ENCODE data around the gene AFAP1L2.

The AFAP1L2 gene

DNA sequence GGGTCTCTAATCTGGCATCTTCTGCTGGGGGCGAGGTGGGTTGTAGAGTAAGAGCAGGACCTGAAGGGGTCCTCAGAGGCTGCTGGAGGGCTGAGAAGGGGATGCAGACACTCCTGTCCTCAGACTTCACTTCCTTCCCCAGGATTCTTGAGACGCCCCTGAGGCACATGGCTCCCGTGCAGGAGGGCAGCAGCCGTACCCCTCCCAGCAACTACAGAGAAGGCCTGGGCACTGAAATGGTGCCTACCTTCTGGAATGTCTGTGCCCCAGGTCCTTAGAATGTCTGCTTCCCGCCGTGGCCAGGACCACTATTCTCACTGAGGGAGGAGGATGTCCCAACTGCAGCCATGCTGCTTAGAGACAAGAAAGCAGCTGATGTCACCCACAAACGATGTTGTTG is 113.2 kb downstream of the AFAP1L2 start:
- no peak for DNase-seq (ENCODE audit: low spot score)

DNA sequence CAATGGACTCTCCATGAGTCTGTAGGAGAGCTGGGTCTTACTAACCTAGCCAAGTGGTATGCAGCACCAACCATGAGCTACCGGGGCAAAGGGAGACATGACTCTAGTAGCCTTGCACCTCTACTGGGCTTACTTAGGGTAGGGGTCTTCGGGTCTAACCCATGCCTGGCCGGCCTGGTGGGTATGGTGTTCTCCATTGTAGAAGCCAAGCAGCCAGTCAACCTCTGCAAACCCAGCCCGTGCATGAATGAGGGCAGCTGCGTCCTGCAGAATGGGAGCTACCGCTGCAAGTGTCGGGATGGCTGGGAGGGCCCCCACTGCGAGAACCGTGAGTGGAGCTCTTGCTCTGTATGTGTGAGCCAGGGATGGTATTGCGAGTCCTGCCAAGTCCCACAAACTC is 114.3 kb downstream of the AFAP1L2 start:
- DNase-seq (ENCODE audit: low spot score), result no peak

DNA sequence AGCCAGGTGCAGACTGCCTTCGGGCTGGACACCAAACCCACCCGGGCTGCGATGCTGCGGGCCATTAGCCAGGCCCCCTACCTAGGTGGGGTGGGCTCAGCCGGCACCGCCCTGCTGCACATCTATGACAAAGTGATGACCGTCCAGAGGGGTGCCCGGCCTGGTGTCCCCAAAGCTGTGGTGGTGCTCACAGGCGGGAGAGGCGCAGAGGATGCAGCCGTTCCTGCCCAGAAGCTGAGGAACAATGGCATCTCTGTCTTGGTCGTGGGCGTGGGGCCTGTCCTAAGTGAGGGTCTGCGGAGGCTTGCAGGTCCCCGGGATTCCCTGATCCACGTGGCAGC is 115.2 kb downstream of the AFAP1L2 start:
- no peak for DNase-seq (ENCODE audit: low spot score)

DNA sequence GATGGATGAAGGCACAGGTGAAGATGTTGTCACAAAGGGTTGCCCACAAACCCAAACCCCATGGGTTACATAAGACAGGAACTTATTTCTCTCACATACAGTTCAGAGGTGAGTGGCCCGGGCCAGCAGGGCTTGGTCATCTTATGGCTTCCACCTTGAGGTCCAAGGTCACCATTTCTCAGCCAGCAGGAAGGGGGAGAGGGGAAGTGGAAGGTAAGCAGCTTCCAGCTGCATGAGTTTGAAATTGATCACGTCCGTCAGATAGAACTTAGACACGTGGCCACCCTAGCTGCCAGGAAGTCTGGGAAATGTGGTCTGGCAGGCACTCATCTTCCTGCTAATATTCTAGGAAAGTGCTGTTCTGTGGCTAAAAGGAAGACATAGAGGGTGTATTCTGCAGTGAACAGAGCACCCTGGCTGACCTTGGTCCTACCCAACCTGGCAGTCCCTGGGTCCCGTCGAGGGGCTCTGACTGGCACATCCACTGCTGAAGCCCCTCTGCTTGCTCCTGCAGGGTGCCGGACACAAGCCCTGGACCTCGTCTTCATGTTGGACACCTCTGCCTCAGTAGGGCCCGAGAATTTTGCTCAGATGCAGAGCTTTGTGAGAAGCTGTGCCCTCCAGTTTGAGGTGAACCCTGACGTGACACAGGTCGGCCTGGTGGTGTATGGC is 115.7 kb downstream of the AFAP1L2 start:
- DNase-seq (ENCODE audit: low spot score), result no peak

DNA sequence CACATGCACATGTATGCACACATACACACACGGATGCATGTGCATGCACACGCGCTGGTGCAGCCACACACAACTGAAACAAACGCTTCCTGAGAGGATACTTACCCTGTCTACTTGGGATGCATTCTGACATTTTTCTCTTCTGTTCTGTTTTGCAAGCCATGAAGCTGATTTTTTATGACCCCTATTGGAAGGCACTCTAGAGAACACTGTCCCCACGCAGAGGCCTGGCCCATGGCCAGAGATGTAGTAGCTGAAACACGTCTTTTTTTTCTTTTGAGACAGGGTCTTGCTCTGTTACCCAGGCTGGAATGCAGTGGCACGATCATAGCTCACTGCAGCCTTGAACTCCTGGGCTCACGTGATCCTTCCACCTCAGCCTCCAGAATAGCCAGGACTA is 117.4 kb downstream of the AFAP1L2 start:
- no peak for DNase-seq (ENCODE audit: low spot score)

DNA sequence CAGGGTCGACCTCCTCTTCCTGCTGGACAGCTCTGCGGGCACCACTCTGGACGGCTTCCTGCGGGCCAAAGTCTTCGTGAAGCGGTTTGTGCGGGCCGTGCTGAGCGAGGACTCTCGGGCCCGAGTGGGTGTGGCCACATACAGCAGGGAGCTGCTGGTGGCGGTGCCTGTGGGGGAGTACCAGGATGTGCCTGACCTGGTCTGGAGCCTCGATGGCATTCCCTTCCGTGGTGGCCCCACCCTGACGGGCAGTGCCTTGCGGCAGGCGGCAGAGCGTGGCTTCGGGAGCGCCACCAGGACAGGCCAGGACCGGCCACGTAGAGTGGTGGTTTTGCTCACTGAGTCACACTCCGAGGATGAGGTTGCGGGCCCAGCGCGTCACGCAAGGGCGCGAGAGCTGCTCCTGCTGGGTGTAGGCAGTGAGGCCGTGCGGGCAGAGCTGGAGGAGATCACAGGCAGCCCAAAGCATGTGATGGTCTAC is 118.3 kb downstream of the AFAP1L2 start:
- no peak for DNase-seq (ENCODE audit: low spot score)

DNA sequence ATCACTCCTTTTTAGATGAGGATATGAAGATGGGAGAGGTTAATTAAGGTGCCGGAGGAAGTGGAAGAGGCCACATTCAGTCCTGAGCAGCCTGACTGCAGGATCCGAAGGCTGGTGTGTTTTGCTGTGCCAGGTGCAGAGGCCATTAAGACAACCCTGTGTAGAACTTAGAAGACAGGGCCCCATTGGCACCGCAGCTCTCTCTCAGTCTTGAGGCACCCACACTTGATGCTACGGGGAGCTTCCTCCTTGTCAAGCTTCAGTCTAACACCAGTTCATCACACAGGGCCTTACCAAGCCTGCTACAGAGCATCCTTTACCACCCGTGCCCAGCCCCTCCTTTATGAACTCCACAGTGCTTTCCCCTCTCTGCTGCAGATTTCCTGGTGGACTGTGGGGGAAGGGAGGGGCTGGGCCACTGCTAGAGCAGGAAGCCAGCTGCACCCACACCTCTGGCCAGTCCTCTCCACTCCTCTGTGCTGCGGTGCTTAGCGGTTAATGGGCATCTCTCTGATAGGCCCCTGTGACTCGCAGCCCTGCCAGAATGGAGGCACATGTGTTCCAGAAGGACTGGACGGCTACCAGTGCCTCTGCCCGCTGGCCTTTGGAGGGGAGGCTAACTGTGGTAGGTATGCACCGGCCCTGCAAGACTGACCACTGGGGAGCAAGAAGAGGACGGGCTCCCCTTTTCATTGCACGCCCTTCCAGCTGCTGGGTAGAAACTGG is 119.8 kb downstream of the AFAP1L2 start:
- no peak for DNase-seq (ENCODE audit: low spot score)

DNA sequence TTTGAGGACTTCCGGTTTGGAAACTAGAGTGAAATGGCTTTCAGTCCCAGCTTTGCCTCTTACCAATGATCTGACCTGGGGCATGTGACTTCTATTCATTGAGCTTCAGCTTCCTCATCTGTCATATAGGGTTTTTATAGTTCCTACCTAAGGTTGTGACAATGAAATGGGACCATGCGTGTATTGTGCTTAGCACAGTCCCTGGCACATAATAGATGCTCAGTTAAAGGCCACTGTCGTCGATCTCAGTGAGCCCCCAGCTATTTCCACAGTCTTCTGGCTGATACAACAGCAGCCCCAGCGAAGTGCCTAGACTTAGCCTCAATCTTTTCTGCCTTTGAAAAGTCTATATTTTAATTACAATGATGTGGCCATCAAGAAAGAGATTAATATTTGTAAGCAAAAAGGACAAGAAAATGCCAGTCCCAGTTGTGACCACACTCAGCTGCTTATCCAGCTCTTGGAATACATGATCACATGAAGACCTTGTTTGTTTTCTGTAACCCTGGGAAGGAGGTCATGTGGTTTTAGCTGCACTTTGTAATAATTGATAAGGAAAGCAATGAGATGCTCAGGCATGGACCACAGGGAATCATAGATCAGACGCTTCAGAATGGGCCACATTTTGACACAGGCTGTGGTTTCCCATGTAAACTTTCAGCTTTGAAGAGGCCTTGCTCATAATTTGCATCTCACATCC is 120.6 kb downstream of the AFAP1L2 start:
- DNase-seq (ENCODE audit: low spot score), result no peak

DNA sequence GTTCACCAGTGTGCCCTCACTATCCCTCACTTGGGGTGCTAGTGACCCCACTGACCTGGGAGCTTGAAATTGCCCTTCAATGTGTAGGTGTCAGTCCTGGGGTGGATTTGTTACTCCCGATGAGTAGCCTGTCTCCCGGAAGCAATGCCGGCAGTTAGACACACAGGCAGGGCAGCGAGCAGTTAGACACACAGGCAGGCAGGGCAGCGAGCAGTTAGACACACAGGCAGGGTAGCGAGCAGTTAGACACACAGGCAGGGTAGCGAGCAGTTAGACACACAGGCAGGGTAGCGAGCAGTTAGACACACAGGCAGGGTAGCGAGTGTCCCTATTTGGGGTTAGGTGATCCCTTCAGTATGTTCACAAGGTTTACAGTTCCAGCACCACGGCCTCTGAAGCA is 121.2 kb downstream of the AFAP1L2 start:
- no peak for DNase-seq (ENCODE audit: low spot score)

DNA sequence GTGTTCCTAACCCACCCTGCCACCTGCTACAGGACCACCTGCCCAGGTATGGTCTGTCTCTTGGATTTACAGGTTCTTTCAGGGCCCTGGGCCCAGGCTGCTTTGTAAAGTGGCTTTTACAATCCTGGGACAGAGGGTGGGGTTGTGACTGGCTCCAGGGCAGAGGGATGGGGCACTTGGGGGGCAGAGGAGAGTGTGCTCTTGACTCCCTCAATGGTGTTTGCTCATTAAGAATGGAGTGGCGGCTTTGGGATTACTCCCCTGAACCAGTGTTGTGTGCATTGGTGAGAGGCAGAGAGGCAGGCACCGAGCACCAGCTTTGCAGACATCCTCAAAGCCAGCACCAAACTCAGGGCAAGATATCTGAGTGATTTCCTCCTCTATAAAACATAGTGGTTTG is 121.8 kb downstream of the AFAP1L2 start:
- DNase-seq (ENCODE audit: low spot score), result no peak

DNA sequence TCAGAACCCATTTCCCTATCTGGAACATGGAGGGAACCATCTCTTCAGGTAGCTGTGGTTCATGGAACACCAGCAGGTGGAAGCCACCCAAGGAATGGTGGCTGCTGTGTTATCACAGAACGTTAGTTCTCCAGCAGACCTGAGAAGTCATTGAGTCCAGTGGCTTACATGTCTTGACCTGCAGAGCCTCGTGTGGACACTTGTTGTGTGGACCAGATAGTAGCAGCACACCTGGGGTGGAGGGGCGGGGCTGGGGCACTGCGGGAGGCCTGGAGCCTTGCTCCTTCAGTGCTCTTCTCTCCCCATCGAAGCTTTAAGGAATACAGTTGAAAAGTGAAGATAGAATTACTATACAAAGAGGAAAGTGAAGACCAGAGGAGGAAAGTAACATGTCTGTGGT is 122.8 kb downstream of the AFAP1L2 start:
- DNase-seq (ENCODE audit: low spot score), result no peak

DNA sequence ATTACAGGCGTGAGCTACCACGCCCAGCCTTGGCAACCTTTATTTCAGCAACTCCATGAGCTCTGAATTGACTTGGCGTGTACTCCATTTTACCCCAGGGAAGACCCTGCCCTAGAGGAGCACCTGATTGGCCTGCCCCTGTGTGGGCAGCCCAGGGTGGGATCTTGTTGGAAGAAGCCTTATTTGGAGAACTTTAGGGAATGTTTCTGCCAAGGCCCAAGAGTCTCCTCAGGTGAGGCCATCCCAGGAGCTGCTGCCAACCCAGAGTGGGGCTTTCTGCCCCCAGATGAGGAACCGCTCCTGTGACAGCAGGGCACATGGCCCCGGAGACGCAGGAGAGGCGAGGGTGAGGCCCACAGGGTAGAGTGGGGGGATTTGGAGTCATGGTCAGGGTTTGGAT is 123.3 kb downstream of the AFAP1L2 start:
- DNase-seq (ENCODE audit: low spot score), result no peak

DNA sequence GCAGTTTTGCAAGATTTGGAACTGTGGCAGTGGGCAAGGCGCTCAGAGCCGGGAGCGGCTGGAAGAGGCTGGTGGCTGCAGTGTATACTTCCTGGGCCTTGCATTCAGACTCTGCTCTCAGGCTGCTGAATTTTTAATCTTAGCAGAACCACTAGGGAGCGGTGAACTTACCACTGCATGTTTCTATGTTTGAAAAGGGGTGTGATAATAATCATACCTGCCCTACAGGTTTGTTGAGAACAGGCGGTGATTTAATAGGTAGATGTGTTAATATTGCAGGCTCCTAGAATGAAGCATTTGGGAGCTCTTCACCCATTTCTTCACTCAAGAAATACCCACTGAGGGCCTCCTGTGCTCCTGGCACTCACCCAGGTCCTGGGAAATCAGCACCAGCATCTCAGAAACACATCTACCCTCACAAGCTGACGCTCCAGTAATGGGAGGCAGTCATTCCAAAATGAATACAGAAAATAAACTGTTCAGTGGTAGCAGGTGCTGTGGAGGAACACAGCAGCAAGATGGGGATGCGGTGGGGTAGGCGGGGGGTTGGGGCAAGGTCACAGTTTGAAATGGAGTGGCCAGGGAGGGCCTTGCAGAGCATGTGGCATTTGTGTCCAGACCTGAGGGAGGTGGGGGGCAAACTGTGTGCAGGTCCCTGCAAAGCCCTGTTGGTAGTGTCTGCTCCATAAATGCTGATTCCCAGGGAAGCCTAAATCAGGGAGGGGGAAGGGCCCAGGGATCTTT is 124.2 kb downstream of the AFAP1L2 start:
- no peak for DNase-seq (ENCODE audit: low spot score)

DNA sequence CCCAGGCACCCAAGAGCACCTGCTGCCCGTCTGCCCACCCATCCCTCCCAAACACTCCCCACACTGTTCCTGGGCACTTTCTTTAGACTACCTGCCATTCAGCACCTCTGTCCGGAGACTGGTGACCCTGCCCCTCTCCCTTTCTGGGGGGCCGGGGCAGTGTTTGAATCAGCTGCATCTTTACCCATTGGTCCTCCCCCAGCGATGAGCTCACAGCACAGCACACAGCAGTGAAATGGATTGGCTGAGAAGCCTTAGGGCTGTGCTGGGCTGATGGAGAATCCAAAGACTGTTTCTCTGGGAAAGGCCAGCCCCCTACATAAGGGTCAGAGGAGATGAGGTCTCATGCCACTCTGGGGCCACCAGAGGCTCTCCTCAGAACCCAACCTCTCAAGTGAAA is 125.0 kb downstream of the AFAP1L2 start:
- no peak for DNase-seq (ENCODE audit: low spot score)

DNA sequence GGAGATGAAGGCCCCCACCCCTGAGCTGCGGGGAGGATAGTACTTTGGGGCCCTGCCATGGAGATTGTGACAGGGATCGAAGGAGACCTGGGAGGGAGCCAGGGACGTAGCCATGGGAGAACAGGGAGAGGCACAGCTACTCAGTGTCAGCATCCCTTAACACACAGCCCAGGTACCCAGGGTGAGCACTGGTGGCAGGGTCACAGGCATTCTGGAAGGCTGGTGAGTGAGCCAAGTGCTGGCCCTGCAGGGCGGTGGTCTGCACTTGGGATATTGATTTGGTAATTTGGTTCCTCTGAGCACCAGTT is 125.5 kb downstream of the AFAP1L2 start:
- DNase-seq (ENCODE audit: low spot score), result no peak

DNA sequence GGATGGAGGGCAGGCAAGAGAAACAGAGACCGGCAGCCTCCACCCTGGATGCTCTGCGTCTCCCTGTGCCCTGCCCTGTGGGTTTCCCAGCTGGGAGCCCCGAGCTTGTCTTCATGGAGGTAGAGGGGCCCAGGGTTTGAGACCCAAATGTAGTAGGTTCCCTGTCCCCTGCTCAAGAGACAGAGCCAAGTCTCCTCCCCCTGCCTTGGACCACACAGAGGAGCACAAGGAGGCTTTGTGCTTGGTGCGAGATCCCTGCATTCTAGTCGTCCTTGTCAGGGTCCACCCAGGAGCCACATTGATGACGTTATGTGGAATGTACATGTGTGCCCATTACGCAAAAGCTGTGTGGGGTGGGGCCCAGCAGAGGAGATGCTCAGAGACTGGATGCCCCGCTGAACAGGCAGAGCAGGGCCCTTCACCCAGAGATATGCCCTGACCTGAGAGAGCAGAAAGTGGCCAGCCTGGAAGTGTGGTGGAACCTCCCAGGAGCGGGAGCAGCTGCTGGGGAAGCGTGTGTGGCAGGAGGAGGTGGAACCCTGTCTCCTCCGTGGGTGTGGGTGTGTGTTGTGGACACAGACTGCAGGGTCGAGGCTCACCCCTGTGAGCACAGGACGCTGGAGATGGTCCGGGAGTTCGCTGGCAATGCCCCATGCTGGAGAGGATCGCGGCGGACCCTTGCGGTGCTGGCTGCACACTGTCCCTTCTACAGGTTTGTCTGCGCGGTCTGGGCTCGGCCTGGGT is 126.0 kb downstream of the AFAP1L2 start:
- DNase-seq (ENCODE audit: low spot score), result no peak

DNA sequence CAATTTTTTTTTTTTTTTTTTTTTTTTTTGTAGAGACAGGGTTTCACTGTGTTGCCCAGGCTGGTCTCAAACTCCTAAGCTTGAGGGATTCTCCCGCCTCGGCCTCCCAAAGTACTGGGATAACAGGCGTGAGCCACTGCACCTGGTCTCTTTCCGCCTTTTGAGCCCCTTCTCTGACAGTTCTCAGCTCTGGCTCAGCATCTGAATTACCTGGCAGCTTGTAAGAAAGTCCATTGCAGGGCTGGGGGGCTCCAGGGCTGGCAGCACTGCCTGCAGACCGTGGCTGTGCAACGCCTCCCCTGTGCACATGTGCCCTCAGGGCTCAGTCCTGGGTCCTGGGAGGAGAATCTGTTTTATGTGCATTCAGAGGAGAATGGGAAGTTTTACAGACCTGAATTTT is 127.6 kb downstream of the AFAP1L2 start:
- no peak for DNase-seq (ENCODE audit: low spot score)

DNA sequence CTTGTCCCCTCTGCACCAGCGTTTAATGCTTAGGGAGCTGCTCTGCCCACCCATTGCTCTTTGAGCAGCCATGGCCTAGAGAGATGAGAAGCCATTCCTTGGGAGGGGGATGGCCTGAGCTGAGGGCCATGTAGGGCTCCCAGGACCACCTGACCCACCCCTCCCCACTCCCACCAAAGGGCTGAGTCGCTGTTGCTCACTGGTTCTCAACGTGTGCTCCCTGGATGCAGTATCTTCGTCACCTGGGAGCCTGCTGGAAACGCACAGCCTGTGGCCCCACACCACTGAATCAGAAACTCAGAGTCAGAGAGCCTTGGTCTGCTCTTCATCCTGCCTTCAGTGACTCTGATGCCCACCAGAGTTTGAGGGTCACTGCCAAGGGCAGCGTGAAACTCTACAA is 128.2 kb downstream of the AFAP1L2 start:
- DNase-seq (ENCODE audit: low spot score), result no peak

DNA sequence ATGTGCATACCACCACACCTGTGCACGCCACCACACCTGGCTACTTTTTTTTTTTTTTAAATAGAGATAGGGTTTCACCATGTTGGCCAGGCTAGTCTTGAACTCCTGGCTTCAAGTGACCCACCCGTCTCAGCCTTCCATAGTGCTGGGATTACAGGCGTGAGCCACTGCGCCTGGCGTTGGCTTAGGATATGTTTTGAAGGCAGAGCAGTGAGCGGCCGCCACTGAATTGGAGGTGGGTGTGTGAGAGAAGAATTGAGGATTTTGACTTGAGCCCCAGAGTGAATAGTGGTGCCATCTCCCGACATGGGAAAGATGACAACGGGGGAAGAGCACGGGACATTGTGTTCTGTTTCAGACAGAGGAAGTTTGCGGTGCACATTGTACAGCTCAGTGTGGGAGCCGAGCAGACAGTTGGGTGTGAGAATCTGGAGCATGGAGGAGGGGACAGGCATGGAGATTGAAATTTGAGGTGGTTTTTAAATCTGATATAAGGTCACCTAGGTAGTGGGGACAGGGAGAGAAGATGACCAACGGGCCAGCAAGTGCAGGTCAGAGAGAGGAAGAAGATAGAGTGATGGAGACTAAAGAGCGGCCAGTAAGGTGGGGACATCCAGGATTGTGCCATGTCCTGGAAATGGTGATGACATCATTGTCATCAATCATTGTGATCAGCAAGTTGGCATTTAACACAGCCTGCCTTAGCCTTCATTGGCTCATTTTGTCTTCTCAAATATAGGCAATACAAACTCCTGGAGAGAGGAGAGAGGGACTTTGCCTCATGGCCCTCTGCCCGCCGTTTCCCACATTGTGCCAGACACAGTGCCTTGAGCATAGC is 129.5 kb downstream of the AFAP1L2 start:
- DNase-seq (ENCODE audit: low spot score), result no peak

DNA sequence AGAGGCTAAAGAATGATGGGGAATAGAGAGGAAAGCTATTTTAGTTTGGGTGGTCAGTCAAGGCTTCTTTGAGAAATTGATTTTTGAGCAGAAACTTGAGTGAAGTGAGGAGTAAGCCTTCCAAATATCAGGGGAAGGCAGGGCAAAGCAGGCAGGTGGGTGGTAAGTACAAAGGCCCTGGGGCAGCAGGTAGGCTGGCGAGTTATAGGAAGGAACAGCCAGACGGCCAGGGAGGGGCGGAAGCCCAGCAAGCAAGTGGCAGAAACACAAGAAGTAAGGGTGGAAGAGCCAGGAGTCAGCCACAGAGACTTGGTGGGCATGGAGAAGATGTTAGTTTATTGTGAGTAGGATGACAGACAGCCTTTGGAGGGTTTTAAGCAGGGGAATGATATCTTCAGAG is 130.4 kb downstream of the AFAP1L2 start:
- DNase-seq (ENCODE audit: low spot score), result no peak

DNA sequence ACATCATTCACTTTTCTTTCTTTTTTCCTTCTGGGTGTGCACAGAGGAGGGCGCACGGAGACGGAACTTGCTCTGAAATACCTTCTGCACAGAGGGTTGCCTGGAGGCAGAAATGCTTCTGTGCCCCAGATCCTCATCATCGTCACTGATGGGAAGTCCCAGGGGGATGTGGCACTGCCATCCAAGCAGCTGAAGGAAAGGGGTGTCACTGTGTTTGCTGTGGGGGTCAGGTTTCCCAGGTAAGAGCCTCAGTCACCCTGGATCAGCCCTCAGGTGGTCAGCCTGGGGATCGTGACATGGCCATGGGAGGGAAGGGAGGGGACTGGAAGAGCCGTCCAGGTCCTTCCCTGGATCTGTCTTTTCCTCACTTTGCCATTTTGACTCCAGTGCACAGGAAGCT is 131.6 kb downstream of the AFAP1L2 start:
- no peak for DNase-seq (ENCODE audit: low spot score)
